Hepatocyte (in vitro differentiated cells): Measurements from ENCODE around the gene INTS13.

Experiments used
- CTCF ChIP-seq: fragments of 200-600 bp; sonication (generic); IDR thresholded peaks from 2 replicates; pipeline ENCODE4 v1.5.1; 2016; ENCODE audit warnings: antibody characterized with exemption, mild to moderate bottlenecking; ENCODE audit not compliant: poor library complexity
- EZH2 ChIP-seq: fragments of 200-600 bp; sonication (generic); IDR thresholded peaks from 2 replicates; pipeline ENCODE4 v1.6.1; 2016; ENCODE audit warnings: antibody characterized with exemption, mild to moderate bottlenecking, borderline replicate concordance

- TF ChIP-seq CTCF = no peak
- no peak for TF ChIP-seq EZH2
Measured at GRCh38 chr12:26919216-26919555, 18.6 kb downstream of the INTS13 start.
